Measurements from ENCODE around the gene ARRB2. TPM values are rescaled to one million over a fixed set of nuclear protein-coding genes. Genes with fewer than 3 reads are reported as not detected.
A peak's percentile ranks its signal among the peaks of the same experiment; 100 is the strongest.

Gene ARRB2
- total and polyA plus RNA-seq, 2 donors from 2014 or later: 32.8 to 63.1 TPM

GRCh38 chr17:4766723-4767122 lies 56.3 kb downstream of the ARRB2 start:
- Histone ChIP-seq H3K4me3 (ENCODE audit: low read length in 3 of 3) (no peak overlapping the region), H3K9ac (ENCODE audit: low read length in 3 of 3) (no peak overlapping the region), H3K4me1 (ENCODE audit: control insufficient read depth in 2 of 3, insufficient read depth in 2 of 3, low read depth in 1 of 3, low read length in 3 of 3) (no peaks in the 10 kb centered on the region), H3K27me3 (ENCODE audit: control insufficient read depth, insufficient read depth, low read length) (no peaks in the 10 kb centered on the region), H3K27ac (ENCODE audit: low read depth in 2 of 2, low read length in 2 of 2) (no peak overlapping the region), H3K9me3 (ENCODE audit: control insufficient read depth in 2 of 3, insufficient read depth in 1 of 3, low read length in 3 of 3) (no peaks in the 10 kb centered on the region), H3K36me3 (ENCODE audit: control insufficient read depth in 2 of 3, insufficient read depth in 3 of 3, low read length in 3 of 3) (no peaks in the 10 kb centered on the region)
- intact Hi-C loops (cut with DNase I): no loop called here
- DNase-seq (peak in 1 of 5 donors; percentile 2), FAIRE-seq (no peak)
- TF ChIP-seq, protein P1, sequence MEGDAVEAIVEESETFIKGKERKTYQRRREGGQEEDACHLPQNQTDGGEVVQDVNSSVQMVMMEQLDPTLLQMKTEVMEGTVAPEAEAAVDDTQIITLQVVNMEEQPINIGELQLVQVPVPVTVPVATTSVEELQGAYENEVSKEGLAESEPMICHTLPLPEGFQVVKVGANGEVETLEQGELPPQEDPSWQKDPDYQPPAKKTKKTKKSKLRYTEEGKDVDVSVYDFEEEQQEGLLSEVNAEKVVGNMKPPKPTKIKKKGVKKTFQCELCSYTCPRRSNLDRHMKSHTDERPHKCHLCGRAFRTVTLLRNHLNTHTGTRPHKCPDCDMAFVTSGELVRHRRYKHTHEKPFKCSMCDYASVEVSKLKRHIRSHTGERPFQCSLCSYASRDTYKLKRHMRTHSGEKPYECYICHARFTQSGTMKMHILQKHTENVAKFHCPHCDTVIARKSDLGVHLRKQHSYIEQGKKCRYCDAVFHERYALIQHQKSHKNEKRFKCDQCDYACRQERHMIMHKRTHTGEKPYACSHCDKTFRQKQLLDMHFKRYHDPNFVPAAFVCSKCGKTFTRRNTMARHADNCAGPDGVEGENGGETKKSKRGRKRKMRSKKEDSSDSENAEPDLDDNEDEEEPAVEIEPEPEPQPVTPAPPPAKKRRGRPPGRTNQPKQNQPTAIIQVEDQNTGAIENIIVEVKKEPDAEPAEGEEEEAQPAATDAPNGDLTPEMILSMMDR (IDR thresholded peaks at IDR 0.05; ENCODE audit: borderline replicate concordance, extremely low read depth, insufficient read depth): no peak

DNA sequence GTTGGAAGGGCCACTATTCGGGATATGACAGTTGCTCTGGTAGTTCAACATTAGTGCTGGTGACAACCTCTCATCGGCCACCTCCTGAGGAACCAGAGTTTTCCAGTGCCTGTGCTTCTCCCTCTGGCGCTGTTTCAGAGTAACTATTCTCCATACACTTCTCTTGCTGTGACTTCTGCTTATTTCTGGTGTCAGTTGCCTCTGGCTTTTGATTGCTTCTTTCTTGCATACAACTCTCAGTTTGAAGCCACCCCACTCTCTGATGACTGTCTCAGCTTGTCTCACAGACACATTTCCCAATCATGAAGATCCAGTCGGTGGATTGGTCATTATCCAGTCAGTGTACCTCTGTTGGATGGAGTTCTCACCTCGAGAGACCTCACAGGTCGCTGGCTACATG lies 57.9 kb downstream of the ARRB2 start:
- Histone ChIP-seq H3K9me3 (ENCODE audit: control insufficient read depth in 2 of 3, insufficient read depth in 1 of 3, low read length in 3 of 3) (no peaks in the 10 kb centered on the region), H3K27ac (ENCODE audit: low read depth in 2 of 2, low read length in 2 of 2) (no peak overlapping the region), H3K36me3 (ENCODE audit: control insufficient read depth in 2 of 3, insufficient read depth in 3 of 3, low read length in 3 of 3) (no peaks in the 10 kb centered on the region), H3K4me3 (ENCODE audit: low read length in 3 of 3) (no peak overlapping the region), H3K9ac (ENCODE audit: low read length in 3 of 3) (no peak overlapping the region), H3K4me1 (ENCODE audit: control insufficient read depth in 2 of 3, insufficient read depth in 2 of 3, low read depth in 1 of 3, low read length in 3 of 3) (no peaks in the 10 kb centered on the region), H3K27me3 (ENCODE audit: control insufficient read depth, insufficient read depth, low read length) (no peaks in the 10 kb centered on the region)
- FAIRE-seq (no peak), DNase-seq (peak in 1 of 5 donors; percentile 17)
- intact Hi-C loops (cut with DNase I): no loop called here
- TF ChIP-seq, protein P1 (IDR thresholded peaks at IDR 0.05; ENCODE audit: borderline replicate concordance, extremely low read depth, insufficient read depth): no peak

- Histone ChIP-seq H3K27me3 (ENCODE audit: control insufficient read depth, insufficient read depth, low read length) (no peaks in the 10 kb centered on the region), H3K9me3 (ENCODE audit: control insufficient read depth in 2 of 3, insufficient read depth in 1 of 3, low read length in 3 of 3) (no peaks in the 10 kb centered on the region), H3K4me1 (ENCODE audit: control insufficient read depth in 2 of 3, insufficient read depth in 2 of 3, low read depth in 1 of 3, low read length in 3 of 3) (no peaks in the 10 kb centered on the region), H3K27ac (ENCODE audit: low read depth in 2 of 2, low read length in 2 of 2) (no peak overlapping the region), H3K4me3 (ENCODE audit: low read length in 3 of 3) (no peak overlapping the region), H3K9ac (ENCODE audit: low read length in 3 of 3) (no peak overlapping the region), H3K36me3 (ENCODE audit: control insufficient read depth in 2 of 3, insufficient read depth in 3 of 3, low read length in 3 of 3) (no peaks in the 10 kb centered on the region)
- no peak for FAIRE-seq
- TF ChIP-seq, protein P1 (IDR thresholded peaks at IDR 0.05; ENCODE audit: borderline replicate concordance, extremely low read depth, insufficient read depth): no peak
- no peak for DNase-seq
- intact Hi-C loops (cut with DNase I): no loop called here
Measured at GRCh38 chr17:4769628-4770027, 59.2 kb downstream of the ARRB2 start.

Other genes starting within 250 kb of the ARRB2 start
- gene SPNS2, start 211.8 kb upstream of the ARRB2 start, total RNA-seq: 60.5 TPM
- 75.1 TPM for gene SPNS2, start 211.8 kb upstream of the ARRB2 start, polyA plus RNA-seq (ENCODE audit: insufficient read depth, low read depth, low replicate concordance)
- 51.6 TPM for gene MYBBP1A, start 155.2 kb upstream of the ARRB2 start, total RNA-seq
- 11.9 TPM for gene MYBBP1A, start 155.2 kb upstream of the ARRB2 start, polyA plus RNA-seq (ENCODE audit: insufficient read depth, low read depth, low replicate concordance)
- 16.8 TPM for gene GGT6, start 150.1 kb upstream of the ARRB2 start, total RNA-seq
- gene GGT6, start 150.1 kb upstream of the ARRB2 start, polyA plus RNA-seq (ENCODE audit: insufficient read depth, low read depth, low replicate concordance): 51.4 TPM
- 25.6 TPM for gene SMTNL2, start 126.1 kb upstream of the ARRB2 start, total RNA-seq
- gene SMTNL2, start 126.1 kb upstream of the ARRB2 start, polyA plus RNA-seq (ENCODE audit: insufficient read depth, low read depth, low replicate concordance): 58.1 TPM
- gene ALOX15, start 69.0 kb upstream of the ARRB2 start, total RNA-seq: not detected
- not detected for gene ALOX15, start 69.0 kb upstream of the ARRB2 start, polyA plus RNA-seq (ENCODE audit: insufficient read depth, low read depth, low replicate concordance)
- gene PELP1, start 6.5 kb upstream of the ARRB2 start, total RNA-seq: 49.0 TPM
- 20.9 TPM for gene PELP1, start 6.5 kb upstream of the ARRB2 start, polyA plus RNA-seq (ENCODE audit: insufficient read depth, low read depth, low replicate concordance)
- gene MED11, start 20.8 kb downstream of the ARRB2 start, total RNA-seq: 19.0 TPM
- 58.4 TPM for gene MED11, start 20.8 kb downstream of the ARRB2 start, polyA plus RNA-seq (ENCODE audit: insufficient read depth, low read depth, low replicate concordance)
- gene ZMYND15, start 29.2 kb downstream of the ARRB2 start, total RNA-seq: 5.1 TPM
- gene ZMYND15, start 29.2 kb downstream of the ARRB2 start, polyA plus RNA-seq (ENCODE audit: insufficient read depth, low read depth, low replicate concordance): 1.3 TPM
- gene CXCL16, start 29.3 kb downstream of the ARRB2 start, total RNA-seq: 83.0 TPM
- gene CXCL16, start 29.3 kb downstream of the ARRB2 start, polyA plus RNA-seq (ENCODE audit: insufficient read depth, low read depth, low replicate concordance): 22.5 TPM
- gene TM4SF5, start 61.3 kb downstream of the ARRB2 start, total RNA-seq: 0.88 TPM
- 31.3 TPM for gene TM4SF5, start 61.3 kb downstream of the ARRB2 start, polyA plus RNA-seq (ENCODE audit: insufficient read depth, low read depth, low replicate concordance)
- gene VMO1, start 75.7 kb downstream of the ARRB2 start, total RNA-seq: 3.0 TPM
- 2.5 TPM for gene VMO1, start 75.7 kb downstream of the ARRB2 start, polyA plus RNA-seq (ENCODE audit: insufficient read depth, low read depth, low replicate concordance)
- 0.35 TPM for gene GLTPD2, start 78.3 kb downstream of the ARRB2 start, total RNA-seq
- 12.5 TPM for gene GLTPD2, start 78.3 kb downstream of the ARRB2 start, polyA plus RNA-seq (ENCODE audit: insufficient read depth, low read depth, low replicate concordance)
- 103 TPM for gene PSMB6, start 85.5 kb downstream of the ARRB2 start, total RNA-seq
- 317 TPM for gene PSMB6, start 85.5 kb downstream of the ARRB2 start, polyA plus RNA-seq (ENCODE audit: insufficient read depth, low read depth, low replicate concordance)
- gene PLD2, start 96.5 kb downstream of the ARRB2 start, total RNA-seq: 45.4 TPM
- 9.2 TPM for gene PLD2, start 96.5 kb downstream of the ARRB2 start, polyA plus RNA-seq (ENCODE audit: insufficient read depth, low read depth, low replicate concordance)
- gene MINK1, start 122.7 kb downstream of the ARRB2 start, total RNA-seq: 118 TPM
- 21.2 TPM for gene MINK1, start 122.7 kb downstream of the ARRB2 start, polyA plus RNA-seq (ENCODE audit: insufficient read depth, low read depth, low replicate concordance)
- gene C17orf107, start 188.9 kb downstream of the ARRB2 start, total RNA-seq: 4.4 TPM
- 2.5 TPM for gene C17orf107, start 188.9 kb downstream of the ARRB2 start, polyA plus RNA-seq (ENCODE audit: insufficient read depth, low read depth, low replicate concordance)
- gene CHRNE, start 192.5 kb downstream of the ARRB2 start, total RNA-seq: 1.3 TPM
- 0.82 TPM for gene CHRNE, start 192.5 kb downstream of the ARRB2 start, polyA plus RNA-seq (ENCODE audit: insufficient read depth, low read depth, low replicate concordance)
- not detected for gene GP1BA, start 221.6 kb downstream of the ARRB2 start, total RNA-seq
- not detected for gene GP1BA, start 221.6 kb downstream of the ARRB2 start, polyA plus RNA-seq (ENCODE audit: insufficient read depth, low read depth, low replicate concordance)
- gene SLC25A11, start 229.4 kb downstream of the ARRB2 start, total RNA-seq: 60.0 TPM
- 173 TPM for gene SLC25A11, start 229.4 kb downstream of the ARRB2 start, polyA plus RNA-seq (ENCODE audit: insufficient read depth, low read depth, low replicate concordance)
- 95.0 TPM for gene RNF167, start 229.6 kb downstream of the ARRB2 start, total RNA-seq
- 188 TPM for gene RNF167, start 229.6 kb downstream of the ARRB2 start, polyA plus RNA-seq (ENCODE audit: insufficient read depth, low read depth, low replicate concordance)
- gene PFN1, start 237.9 kb downstream of the ARRB2 start, total RNA-seq: 496 TPM
- 614 TPM for gene PFN1, start 237.9 kb downstream of the ARRB2 start, polyA plus RNA-seq (ENCODE audit: insufficient read depth, low read depth, low replicate concordance)
- 6.9 TPM for gene ENO3, start 240.5 kb downstream of the ARRB2 start, total RNA-seq
- gene ENO3, start 240.5 kb downstream of the ARRB2 start, polyA plus RNA-seq (ENCODE audit: insufficient read depth, low read depth, low replicate concordance): 17.8 TPM